ENCODE data around the gene COL18A1. TPM values are rescaled to one million over a fixed set of nuclear protein-coding genes. Genes with fewer than 3 reads are reported as not detected.

The COL18A1 gene
- total RNA-seq, 1 experiment from 2014 or later: 3.4 TPM

GRCh38 chr21:45390121-45390751 is 14.7 kb upstream of the COL18A1 start:
- no peak overlapping the region for H3K4me3 Mint-ChIP-seq (ENCODE audit: unreplicated experiment)

GRCh38 chr21:45390831-45391742 is 13.9 kb upstream of the COL18A1 start:
- no peak for TF ChIP-seq CTCF (IDR thresholded peaks at IDR 0.05; ENCODE audit: unreplicated experiment)
- Mint-ChIP-seq H3K4me3 (ENCODE audit: unreplicated experiment) (no peak overlapping the region), H3K9me3 (ENCODE audit: unreplicated experiment) (no peaks in the 10 kb centered on the region), H3K27me3 (ENCODE audit: insufficient read depth, unreplicated experiment) (peaks cover 40% of the 10 kb centered on the region), H3K36me3 (ENCODE audit: insufficient read depth, unreplicated experiment) (no peaks in the 10 kb centered on the region), H3K27ac (ENCODE audit: low read depth, unreplicated experiment) (no peak overlapping the region), H3K4me1 (ENCODE audit: insufficient read depth, unreplicated experiment) (no peaks in the 10 kb centered on the region)
- ChIA-PET CTCF (no interaction called here), POLR2A (no interaction called here)
- DNase-seq (ENCODE audit: unreplicated experiment): no peak
- intact Hi-C loops (cut with micrococcal nuclease): no loop called here
- no TSS peak for BruUV-seq (replicated peaks)

More at GRCh38 chr21:45390121-45390751, 14.7 kb upstream of the COL18A1 start:
- ChIA-PET CTCF (no interaction called here), POLR2A (no interaction called here)
- TF ChIP-seq CTCF (IDR thresholded peaks at IDR 0.05; ENCODE audit: unreplicated experiment): no peak
- Mint-ChIP-seq H3K27me3 (ENCODE audit: insufficient read depth, unreplicated experiment) (peaks cover 39% of the 10 kb centered on the region), H3K36me3 (ENCODE audit: insufficient read depth, unreplicated experiment) (no peaks in the 10 kb centered on the region), H3K9me3 (ENCODE audit: unreplicated experiment) (no peaks in the 10 kb centered on the region), H3K27ac (ENCODE audit: low read depth, unreplicated experiment) (no peak overlapping the region), H3K4me1 (ENCODE audit: insufficient read depth, unreplicated experiment) (no peaks in the 10 kb centered on the region)
- DNase-seq (ENCODE audit: unreplicated experiment): no peak
- no TSS peak for BruUV-seq (replicated peaks)
- intact Hi-C loops (cut with micrococcal nuclease): no loop called here

- BruUV-seq (replicated peaks): no TSS peak
- no peak for DNase-seq (ENCODE audit: unreplicated experiment)
- H3K4me1 Mint-ChIP-seq (ENCODE audit: insufficient read depth, unreplicated experiment): no peaks in the 10 kb centered on the region
- TF ChIP-seq CTCF (IDR thresholded peaks at IDR 0.05; ENCODE audit: unreplicated experiment): no peak
- CTCF ChIA-PET: interaction anchor here (0.6 kb wide), 1 partner anchor 510 kb away, joined by 3 read pairs; no protein-coding TSS in a partner anchor
- POLR2A ChIA-PET: no interaction called here
- intact Hi-C loops (cut with micrococcal nuclease): no loop called here
- H3K27ac Mint-ChIP-seq (ENCODE audit: low read depth, unreplicated experiment): no peak overlapping the region
- H3K4me3 Mint-ChIP-seq (ENCODE audit: unreplicated experiment): no peak overlapping the region
- peaks cover 49% of the 10 kb centered on the region for H3K27me3 Mint-ChIP-seq (ENCODE audit: insufficient read depth, unreplicated experiment)
- H3K36me3 Mint-ChIP-seq (ENCODE audit: insufficient read depth, unreplicated experiment): no peaks in the 10 kb centered on the region
- no peaks in the 10 kb centered on the region for H3K9me3 Mint-ChIP-seq (ENCODE audit: unreplicated experiment)
Observed at GRCh38 chr21:45391743-45392572, 13.0 kb upstream of the COL18A1 start.

- H3K4me1 Mint-ChIP-seq (ENCODE audit: insufficient read depth, unreplicated experiment): no peaks in the 10 kb centered on the region
- CTCF ChIA-PET: no interaction called here
- no peak for TF ChIP-seq CTCF (IDR thresholded peaks at IDR 0.05; ENCODE audit: unreplicated experiment)
- no peaks in the 10 kb centered on the region for H3K9me3 Mint-ChIP-seq (ENCODE audit: unreplicated experiment)
- no peak for DNase-seq (ENCODE audit: unreplicated experiment)
- H3K36me3 Mint-ChIP-seq (ENCODE audit: insufficient read depth, unreplicated experiment): no peaks in the 10 kb centered on the region
- H3K4me3 Mint-ChIP-seq (ENCODE audit: unreplicated experiment): no peak overlapping the region
- no TSS peak for BruUV-seq (replicated peaks)
- H3K27me3 Mint-ChIP-seq (ENCODE audit: insufficient read depth, unreplicated experiment): peaks cover 55% of the 10 kb centered on the region
- intact Hi-C loops (cut with micrococcal nuclease): no loop called here
- H3K27ac Mint-ChIP-seq (ENCODE audit: low read depth, unreplicated experiment): no peak overlapping the region
- POLR2A ChIA-PET: no interaction called here
Observed at GRCh38 chr21:45392573-45392971, 12.4 kb upstream of the COL18A1 start.

Measured in MCF 10A (cell line).